Measurements from ENCODE around the gene EPM2AIP1.
"Not testable (repeated sequence)": the region's sequence is repeated elsewhere in the genome, so short reads cannot be mapped to it uniquely, and the experiment has no call there.

Gene EPM2AIP1

DNA sequence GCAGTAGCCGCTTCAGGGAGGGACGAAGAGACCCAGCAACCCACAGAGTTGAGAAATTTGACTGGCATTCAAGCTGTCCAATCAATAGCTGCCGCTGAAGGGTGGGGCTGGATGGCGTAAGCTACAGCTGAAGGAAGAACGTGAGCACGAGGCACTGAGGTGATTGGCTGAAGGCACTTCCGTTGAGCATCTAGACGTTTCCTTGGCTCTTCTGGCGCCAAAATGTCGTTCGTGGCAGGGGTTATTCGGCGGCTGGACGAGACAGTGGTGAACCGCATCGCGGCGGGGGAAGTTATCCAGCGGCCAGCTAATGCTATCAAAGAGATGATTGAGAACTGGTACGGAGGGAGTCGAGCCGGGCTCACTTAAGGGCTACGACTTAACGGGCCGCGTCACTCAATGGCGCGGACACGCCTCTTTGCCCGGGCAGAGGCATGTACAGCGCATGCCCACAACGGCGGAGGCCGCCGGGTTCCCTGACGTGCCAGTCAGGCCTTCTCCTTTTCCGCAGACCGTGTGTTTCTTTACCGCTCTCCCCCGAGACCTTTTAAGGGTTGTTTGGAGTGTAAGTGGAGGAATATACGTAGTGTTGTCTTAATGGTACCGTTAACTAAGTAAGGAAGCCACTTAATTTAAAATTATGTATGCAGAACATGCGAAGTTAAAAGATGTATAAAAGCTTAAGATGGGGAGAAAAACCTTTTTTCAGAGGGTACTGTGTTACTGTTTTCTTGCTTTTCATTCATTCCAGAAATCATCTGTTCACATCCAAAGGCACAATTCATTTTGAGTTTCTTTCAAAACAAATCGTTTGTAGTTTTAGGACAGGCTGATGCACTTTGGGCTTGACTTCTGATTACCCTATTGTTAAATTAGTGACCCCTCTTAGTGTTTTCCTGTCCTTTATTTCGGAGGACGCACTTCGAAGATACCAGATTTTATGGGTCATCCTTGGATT is 674 bp upstream of the EPM2AIP1 start, which contains the start of gene MLH1:
MLH1 (plus strand) TSS at position 193 of the 958 bp plus-strand sequence; CDS start at position 223, 30 bp downstream.
- DNase-seq (ENCODE audit: low read depth) = no peak

- DNase-seq (ENCODE audit: low read depth) = no peak
These were observed 767 bp downstream of the EPM2AIP1 start for GRCh38 chr3:36991923-36992805.

- DNase-seq (ENCODE audit: low read depth) = no peak
These were observed 1.8 kb downstream of the EPM2AIP1 start for GRCh38 chr3:36991147-36991546.

- DNase-seq (ENCODE audit: low read depth) = no peak
These were observed 3.4 kb downstream of the EPM2AIP1 start for GRCh38 chr3:36989568-36989967.

GRCh38 chr3:36989005-36989404 is 3.9 kb downstream of the EPM2AIP1 start:
- no peak for DNase-seq (ENCODE audit: low read depth)

DNA sequence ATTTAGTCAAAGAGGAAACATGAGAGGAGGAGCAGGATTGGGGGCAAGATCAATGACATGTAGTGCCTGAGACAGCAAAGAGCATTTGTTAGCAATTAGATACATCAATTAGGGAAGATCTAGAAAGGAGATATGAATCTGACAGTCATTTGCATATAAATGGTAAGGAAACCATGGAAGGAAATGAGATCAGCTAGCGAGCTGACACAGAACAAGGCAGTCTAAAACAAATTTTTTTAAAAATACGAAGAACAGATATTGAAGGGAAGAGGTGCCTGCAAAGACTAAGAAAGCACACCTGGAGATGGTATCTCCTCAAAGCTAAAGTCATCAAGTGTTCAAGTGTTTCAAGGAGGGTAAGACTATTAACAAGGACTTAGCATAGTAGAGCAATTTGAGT is 4.6 kb downstream of the EPM2AIP1 start:
- DNase-seq (ENCODE audit: low read depth) = peak; percentile 16

DNA sequence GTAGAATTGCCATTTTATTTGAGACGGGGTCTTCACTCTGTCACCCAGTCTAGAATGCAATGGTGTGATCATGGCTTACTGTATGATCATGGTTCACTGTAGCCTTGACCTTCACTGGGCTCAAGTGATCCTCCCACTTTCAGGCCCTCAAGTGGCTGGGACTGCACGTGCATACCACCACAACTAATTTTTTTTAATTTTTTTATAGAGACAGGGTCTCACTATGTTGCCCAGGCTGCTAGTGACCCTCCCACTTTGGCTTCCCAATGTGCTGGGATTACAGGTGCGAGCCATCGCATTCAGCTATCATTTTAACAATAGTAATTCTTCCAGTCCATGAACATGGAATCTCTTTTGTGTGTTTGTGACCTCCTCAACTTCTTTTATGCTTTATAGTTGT is 11.9 kb downstream of the EPM2AIP1 start:
- no peak for DNase-seq (ENCODE audit: low read depth)

DNA sequence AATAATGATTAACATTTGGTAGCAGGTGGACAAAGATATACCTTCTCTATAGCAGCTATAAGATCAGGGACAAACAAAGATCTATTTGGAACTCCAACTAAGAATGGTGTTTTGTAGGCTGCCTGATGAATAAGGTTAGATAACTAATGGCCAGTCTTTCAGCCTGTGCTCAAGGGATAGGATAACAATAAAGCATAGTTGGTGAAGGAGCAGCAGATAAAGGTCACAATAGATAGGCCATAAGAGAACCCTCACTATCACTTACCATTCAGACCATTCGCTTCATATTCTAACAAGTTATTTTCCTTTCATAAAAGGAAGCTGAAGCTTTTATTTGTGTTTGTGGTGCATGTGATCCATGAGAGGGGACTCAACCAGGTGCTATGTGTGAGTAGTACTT is 19.8 kb downstream of the EPM2AIP1 start:
- DNase-seq (ENCODE audit: low read depth) = no peak

GRCh38 chr3:36972163-36972562 is 20.8 kb downstream of the EPM2AIP1 start:
- no peak for DNase-seq (ENCODE audit: low read depth)

DNA sequence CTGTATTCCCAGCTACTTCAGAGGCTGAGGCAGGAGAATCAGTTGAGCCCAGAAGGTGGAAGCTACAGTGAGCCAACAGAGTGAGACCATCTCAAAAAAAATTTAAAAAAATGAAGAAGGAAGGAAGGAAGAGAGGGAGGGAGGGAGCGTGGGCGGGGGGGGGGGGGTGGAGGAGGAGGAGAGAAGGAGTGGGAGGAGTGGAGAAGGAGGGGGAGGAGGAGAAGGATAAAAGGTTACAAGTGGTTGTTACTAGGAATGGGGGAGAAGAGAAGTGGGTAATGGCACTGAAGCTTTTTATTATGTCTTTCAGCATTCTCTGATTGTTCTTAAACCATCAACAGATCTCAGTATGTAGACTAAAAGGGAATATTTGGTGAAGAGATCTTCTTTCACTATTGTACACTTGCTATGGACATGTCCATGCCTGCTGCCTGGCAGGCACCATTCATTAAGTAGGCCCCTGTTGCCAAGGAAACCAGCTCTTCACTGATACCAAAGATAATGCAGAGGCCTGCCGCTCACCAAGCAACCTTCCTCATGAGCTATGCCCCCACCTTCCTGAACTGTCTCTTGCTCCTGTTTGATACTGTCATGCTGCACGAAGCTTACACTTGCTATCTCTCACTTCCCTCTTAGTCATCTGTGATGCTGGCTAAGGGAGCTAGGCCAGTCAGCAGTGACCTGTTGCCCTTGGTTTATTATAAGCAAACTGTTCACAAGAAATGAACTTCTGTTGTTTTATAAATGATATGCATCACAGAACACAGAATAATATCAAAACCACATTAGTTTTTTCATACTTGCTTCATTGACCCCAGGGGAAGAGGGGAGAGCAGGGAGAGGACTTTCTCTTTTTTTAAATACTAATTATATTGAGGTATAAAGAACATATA is 23.1 kb downstream of the EPM2AIP1 start:
- DNase-seq (ENCODE audit: low read depth) = peak; percentile 46

DNA sequence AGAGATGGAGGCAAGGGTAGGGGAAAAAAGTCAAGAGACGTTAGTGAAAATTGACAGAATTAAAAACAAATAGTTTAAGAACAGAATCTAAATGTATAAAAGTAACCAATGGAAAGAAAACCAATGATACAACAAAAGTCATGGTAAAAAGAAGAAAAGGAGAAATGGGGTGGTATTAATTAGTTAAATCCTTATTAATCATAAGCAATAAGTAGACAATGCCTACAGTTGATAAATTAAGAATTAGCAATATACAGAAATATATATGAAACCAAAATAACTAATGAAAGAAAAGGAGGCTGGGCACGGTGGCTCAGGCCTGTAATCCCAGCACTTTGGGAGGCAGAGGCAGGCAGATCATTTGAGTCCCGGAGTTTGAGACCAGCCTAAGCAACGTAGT is 23.8 kb downstream of the EPM2AIP1 start:
- DNase-seq (ENCODE audit: low read depth) = no peak

DNA sequence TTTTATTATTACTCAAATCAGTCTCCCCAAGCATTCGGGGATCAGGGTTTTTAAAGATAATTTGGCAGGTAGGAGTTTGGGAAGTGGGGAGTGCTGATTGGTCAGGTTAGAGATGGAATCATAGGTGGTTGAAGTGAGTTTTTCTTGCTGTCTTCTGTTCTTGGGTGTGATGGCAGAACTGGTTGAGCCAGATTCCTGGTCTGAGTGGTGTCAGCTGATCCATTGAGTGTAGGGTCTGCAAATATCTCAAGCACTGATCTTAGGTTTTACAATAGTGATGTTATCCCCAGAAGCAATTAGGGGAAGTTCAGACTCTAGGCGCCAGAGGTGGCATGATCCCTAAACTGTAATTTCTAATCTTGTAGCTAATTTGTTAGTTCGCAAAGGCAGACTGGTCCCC is 27.5 kb downstream of the EPM2AIP1 start:
- DNase-seq (ENCODE audit: low read depth) = no peak

GRCh38 chr3:36964817-36965216 is 28.1 kb downstream of the EPM2AIP1 start:
- no peak for DNase-seq (ENCODE audit: low read depth)

DNA sequence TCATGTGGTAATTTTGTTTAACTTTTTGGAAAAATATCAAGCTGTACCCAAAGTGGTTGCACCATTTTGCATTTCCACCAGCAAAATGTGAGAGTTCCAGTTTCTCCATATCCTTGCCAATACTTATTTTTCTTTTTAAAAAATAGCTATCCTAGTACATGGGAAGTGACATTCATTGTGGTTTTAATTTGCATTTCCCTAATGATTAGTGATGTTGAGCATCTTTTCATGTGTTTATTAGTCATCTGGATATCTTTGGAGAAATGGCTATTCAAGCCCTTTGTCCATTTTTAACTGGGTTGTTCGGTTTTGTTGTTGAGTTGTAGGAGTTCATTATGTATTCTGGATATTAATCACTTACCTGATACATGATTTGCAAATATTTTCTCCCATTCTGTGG is 28.6 kb downstream of the EPM2AIP1 start:
- DNase-seq (ENCODE audit: low read depth) = no peak

DNA sequence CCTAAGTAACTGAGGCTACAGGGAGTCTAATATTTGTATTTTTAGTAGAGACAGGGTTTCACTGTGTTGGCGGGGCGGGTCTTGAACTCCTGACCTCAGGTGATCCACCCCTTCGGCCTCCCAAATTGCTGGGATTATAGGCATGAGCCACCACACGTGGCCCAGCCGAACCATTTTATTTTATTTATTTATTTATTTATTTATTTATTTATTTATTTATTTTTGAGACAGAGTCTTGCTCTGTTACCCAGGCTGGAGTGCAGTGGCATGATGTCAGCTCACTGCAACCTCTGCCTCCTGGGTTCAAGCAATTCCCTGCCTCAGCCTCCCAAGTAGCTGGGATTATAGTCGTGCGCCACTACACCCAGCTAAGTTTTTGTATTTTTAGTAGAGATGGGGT is 29.9 kb downstream of the EPM2AIP1 start:
- not testable (repeated sequence) for DNase-seq (ENCODE audit: low read depth)

DNA sequence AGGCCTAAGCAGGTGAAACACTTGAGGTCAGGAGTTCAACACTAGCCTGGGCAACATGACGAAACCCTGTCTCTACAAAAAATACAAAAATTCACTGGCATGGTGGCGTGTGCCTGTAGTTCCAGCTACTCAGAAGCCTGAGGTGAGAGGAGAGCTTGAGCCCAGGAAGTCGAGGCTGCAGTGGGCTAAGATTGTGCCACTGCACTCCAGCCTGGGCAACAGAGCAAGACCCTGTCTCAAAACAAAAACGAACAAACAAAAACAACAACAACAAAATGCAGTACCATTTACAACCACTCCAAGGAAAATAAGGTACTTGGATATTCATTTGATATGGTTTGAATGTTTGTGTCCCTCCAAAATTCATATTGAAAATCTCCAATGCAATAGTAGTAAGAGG is 32.4 kb downstream of the EPM2AIP1 start:
- no peak for DNase-seq (ENCODE audit: low read depth)

DNA sequence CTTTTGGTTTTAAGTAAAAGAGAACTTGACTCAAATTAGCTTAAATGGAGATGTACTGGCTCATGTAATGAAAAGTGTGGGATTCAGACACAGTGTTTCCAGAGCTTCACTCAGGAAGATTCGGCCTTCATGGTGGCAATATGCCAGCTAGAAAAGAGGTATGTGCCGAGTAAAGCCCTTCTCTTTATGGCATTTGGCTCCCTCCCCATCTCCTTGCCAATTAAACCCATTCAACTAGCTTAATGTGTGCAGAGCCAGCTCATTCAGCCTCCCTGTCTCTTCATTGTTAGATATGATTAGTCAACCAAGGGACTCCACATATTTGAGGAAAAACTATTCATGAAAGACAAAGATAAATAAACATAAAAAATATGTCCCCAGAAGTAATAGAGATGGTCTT is 33.1 kb downstream of the EPM2AIP1 start:
- no peak for DNase-seq (ENCODE audit: low read depth)

DNA sequence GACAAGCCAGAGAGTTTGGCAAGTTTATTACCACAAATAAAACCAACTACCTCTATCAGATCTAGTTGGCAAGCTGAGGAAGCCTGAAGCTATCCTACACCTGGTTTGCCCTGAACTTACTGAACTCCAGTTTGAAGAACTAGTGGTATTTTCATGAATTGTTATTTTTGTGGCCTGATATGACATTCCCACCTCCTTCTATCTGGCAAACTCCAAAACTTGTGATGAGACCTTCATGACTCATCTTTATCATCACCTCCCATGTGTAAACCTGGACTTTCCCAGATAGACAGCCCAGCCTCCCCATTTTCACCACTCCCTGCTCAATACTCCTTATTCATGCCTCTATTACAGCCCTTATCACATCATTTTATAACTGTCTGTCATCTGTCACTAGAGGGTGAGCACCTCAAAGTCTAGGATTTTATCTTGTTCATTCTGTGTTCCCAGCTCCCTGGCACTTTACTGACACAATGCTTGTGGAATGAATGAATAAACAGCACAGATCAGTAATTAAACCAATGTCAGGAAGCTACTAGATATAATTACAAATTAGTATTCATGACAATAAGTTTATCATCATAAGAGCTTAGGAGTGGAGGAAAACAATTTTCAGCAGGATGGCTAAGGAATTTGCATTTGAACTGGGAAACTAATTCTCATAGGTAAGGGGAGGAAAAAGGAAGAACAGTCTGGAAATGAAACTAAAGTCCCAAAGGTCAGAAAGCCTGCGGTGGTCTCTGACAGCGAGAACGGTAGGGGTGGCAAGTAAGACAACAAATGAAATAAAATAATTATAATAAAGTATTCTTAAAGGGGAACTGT is 34.9 kb downstream of the EPM2AIP1 start:
- DNase-seq (ENCODE audit: low read depth) = no peak

DNA sequence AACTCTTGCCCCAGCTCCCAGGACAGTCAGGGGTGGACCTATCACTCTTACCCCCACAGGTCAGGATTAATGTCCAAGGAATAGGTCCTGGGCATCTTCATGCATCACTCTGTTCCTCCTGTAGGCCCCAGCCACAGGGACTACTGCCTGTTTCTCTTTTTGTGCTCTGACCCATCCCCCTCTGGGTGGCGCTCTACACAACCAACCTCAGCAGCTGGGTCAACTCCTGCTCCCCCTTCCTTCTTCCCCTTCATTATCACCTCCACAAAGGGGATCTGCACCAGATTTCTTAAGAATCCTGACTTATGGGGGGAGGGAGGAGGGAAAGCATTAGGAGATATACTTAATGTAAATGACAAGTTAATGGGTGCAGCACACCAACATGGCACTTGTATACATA is 35.9 kb downstream of the EPM2AIP1 start:
- no peak for DNase-seq (ENCODE audit: low read depth)

GRCh38 chr3:36956155-36956554 is 36.8 kb downstream of the EPM2AIP1 start:
- DNase-seq (ENCODE audit: low read depth) = no peak

Measured in T-helper 22 cell (primary cell).